Measurements from ENCODE around the gene ITGB4.

DNA sequence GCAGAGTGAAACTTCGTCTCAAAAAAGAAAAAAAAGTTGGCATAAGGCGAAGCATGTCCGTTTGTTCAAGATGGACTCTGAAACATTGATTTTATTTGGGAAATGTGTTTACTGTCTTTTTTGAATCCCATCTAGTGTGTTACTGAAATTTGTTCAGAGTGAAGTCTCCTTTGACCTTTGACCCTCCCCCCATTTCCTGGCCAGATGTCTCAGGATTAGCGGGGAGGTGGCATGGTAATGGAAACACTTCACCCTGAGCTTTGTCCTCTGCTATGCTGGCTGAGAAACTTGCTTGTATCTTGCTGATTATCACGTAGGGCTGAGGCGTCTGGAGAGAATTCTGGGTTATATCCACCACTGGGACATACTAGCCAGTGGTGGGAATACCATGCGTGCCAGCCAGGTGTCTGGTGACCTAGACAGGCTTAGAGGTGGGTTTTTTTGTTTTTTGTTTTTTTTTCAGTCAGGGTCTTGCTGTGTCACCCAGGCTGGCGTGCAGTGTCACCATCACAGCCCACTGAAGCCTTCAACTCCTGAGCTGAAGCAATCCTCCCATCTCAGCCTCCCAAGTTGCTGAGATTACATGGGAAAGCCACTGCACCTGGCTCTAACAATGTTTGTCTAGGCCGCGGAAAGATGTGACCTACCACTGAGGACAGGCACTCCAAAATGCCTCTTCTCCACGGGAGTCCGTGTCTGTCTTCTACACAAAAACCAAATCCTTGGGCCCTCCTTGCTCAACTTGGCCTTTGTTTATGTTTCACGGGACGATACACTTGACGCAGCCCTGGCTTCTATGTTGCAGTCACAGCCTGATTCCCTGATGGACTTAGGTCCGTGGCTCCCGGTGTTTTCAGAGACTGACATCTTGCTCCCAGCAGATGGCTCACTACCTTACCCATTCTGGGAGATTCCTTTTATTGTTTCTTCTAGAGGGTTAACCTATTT is 50.3 kb downstream of the ITGB4 start:
- TF ChIP-seq NFIC (IDR thresholded peaks at IDR 0.05) (no peak), TAF1 (IDR thresholded peaks at IDR 0.05; ENCODE audit: low read depth) (no peak)

Measured in Ishikawa (cell line).